PC-3 (cell line): ENCODE measurements around the gene GPX3. TPM values are rescaled to one million over a fixed set of nuclear protein-coding genes. Genes with fewer than 3 reads are reported as not detected.

Experiments
- ATAC-seq: fragments of 200-7000 bp; cut with Tn5 transposase; 2 replicates; pipeline ENCODE4 v1.9.1; 2020; ENCODE audit warnings: mild to moderate bottlenecking, moderate library complexity
- BruUV-seq: library from RNA; stranded (reverse); fragments of 400-500 nt; replicated peaks from 2 replicates; lab custom pipeline; 2021; lab: Mats Ljungman, UMichigan
- CTCF ChIA-PET: fragments of 300-600 bp; sonication (Branson Sonifier 250); formaldehyde crosslinking; loops from one replicate; lab custom pipeline; 2022; ENCODE audit warnings: antibody characterized with exemption; lab: Charles Lee
- POLR2A ChIA-PET: fragments of 300-600 bp; sonication (Branson Sonifier 250); formaldehyde crosslinking; loops from one replicate; lab custom pipeline; 2022; ENCODE audit warnings: antibody characterized with exemption; ENCODE audit not compliant: unreplicated experiment; lab: Charles Lee
- DNase-seq: peaks from one replicate; pipeline ENCODE4 v3.0.0-alpha.2; 2015
- H2AFZ ChIP-seq: fragments of 300-600 bp; sonication (generic); 2 replicates; pipeline ENCODE4 v1.6.0; 2016; ENCODE audit warnings: antibody characterized with exemption, low read length
- H3F3A ChIP-seq: fragments of 300-600 bp; sonication (generic); one replicate; pipeline ENCODE4 v1.6.0; 2017; ENCODE audit warnings: antibody characterized with exemption, low read length, control low read depth, mild to moderate bottlenecking; ENCODE audit not compliant: unreplicated experiment
- H3K27ac ChIP-seq: fragments of 300-600 bp; sonication (generic); 2 replicates; pipeline ENCODE4 v1.5.1; 2016; ENCODE audit warnings: mild to moderate bottlenecking, low read length
- H3K27me3 ChIP-seq: fragments of 300-600 bp; sonication (generic); 2 replicates; pipeline ENCODE4 v1.6.1; 2016; ENCODE audit warnings: low read length, mixed read lengths
- H3K36me3 ChIP-seq: fragments of 300-600 bp; sonication (generic); 2 replicates; pipeline ENCODE4 v1.6.1; 2016; ENCODE audit warnings: low read depth, mixed run types, low read length, mixed read lengths
- H3K4me1 ChIP-seq: fragments of 300-600 bp; sonication (generic); 2 replicates; pipeline ENCODE4 v1.5.1; 2016; ENCODE audit warnings: low read length; ENCODE audit not compliant: insufficient read depth
- H3K4me2 ChIP-seq: fragments of 300-600 bp; sonication (generic); 2 replicates; pipeline ENCODE4 v1.6.0; 2016; ENCODE audit warnings: low read length
- H3K4me3 ChIP-seq: fragments of 300-600 bp; sonication (generic); 2 replicates; pipeline ENCODE4 v1.5.1; 2016; ENCODE audit warnings: mild to moderate bottlenecking, low read length, mixed read lengths
- H3K79me2 ChIP-seq: fragments of 300-600 bp; sonication (generic); 2 replicates; pipeline ENCODE4 v1.6.1; 2017; ENCODE audit warnings: low read length, mixed read lengths
- H3K9ac ChIP-seq: fragments of 300-600 bp; sonication (generic); 2 replicates; pipeline ENCODE4 v1.6.0; 2016; ENCODE audit warnings: mild to moderate bottlenecking, low read length
- H3K9me2 ChIP-seq: fragments of 300-600 bp; sonication (generic); replicated peaks from 2 replicates; pipeline ENCODE4 v1.6.1; 2016; ENCODE audit warnings: mixed run types, low read length, mixed read lengths
- H3K9me3 ChIP-seq: fragments of 300-600 bp; sonication (generic); 2 replicates; pipeline ENCODE4 v1.6.1; 2016; ENCODE audit warnings: low read length, mixed read lengths
- H4K20me1 ChIP-seq: fragments of 300-600 bp; sonication (generic); 2 replicates; pipeline ENCODE4 v1.6.1; 2016; ENCODE audit warnings: low read length, mixed read lengths
- EZH2 ChIP-seq: fragments of 300-600 bp; sonication (generic); IDR thresholded peaks from one replicate; pipeline ENCODE4 v1.6.1; 2017; ENCODE audit warnings: antibody characterized with exemption, mild to moderate bottlenecking, low read length; ENCODE audit not compliant: unreplicated experiment
- EZH2phosphoT487 ChIP-seq: fragments of 300-600 bp; sonication (generic); IDR thresholded peaks from 2 replicates; pipeline ENCODE4 v1.6.1; 2018; ENCODE audit warnings: mild to moderate bottlenecking, antibody characterized with exemption, low read length, borderline replicate concordance
- intact Hi-C: fragments of 100-400 bp; cut with micrococcal nuclease; formaldehyde crosslinking; loops from 2 replicates; pipeline ENCODE4 v1.9.0; 2023
- total RNA-seq: library from RNA; depleted of rRNA; stranded (reverse); fragments of >200 nt; gene quantifications from 2 replicates; pipeline ENCODE4 v1.2.3, GENCODE V29; 2014
- TF ChIP-seq, protein P1 (sequence below): fragments of 300-600 bp; sonication (generic); conservative IDR thresholded peaks from 2 replicates; pipeline ENCODE4 v1.5.1; 2017; ENCODE audit warnings: antibody characterized with exemption, low read depth, mild to moderate bottlenecking, low read length

Gene GPX3
- total RNA-seq, 1 experiment from 2014 or later, result not detected

- H3K9me2 ChIP-seq, result no peaks in the 10 kb centered on the region
- BruUV-seq, result no TSS peak
- H3K9ac ChIP-seq, result no peak overlapping the region
- no peaks in the 10 kb centered on the region for H4K20me1 ChIP-seq
- no peaks in the 10 kb centered on the region for H3K27me3 ChIP-seq
- H3K9me3 ChIP-seq, result no peaks in the 10 kb centered on the region
- intact Hi-C loops, result no loop called here
- POLR2A ChIA-PET, result no interaction called here
- H3K27ac ChIP-seq, result peak overlapping the region; percentile 93
- TF ChIP-seq EZH2, result no peak
- TF ChIP-seq, protein P1, sequence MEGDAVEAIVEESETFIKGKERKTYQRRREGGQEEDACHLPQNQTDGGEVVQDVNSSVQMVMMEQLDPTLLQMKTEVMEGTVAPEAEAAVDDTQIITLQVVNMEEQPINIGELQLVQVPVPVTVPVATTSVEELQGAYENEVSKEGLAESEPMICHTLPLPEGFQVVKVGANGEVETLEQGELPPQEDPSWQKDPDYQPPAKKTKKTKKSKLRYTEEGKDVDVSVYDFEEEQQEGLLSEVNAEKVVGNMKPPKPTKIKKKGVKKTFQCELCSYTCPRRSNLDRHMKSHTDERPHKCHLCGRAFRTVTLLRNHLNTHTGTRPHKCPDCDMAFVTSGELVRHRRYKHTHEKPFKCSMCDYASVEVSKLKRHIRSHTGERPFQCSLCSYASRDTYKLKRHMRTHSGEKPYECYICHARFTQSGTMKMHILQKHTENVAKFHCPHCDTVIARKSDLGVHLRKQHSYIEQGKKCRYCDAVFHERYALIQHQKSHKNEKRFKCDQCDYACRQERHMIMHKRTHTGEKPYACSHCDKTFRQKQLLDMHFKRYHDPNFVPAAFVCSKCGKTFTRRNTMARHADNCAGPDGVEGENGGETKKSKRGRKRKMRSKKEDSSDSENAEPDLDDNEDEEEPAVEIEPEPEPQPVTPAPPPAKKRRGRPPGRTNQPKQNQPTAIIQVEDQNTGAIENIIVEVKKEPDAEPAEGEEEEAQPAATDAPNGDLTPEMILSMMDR, result no peak
- no peak for TF ChIP-seq EZH2phosphoT487
- no peaks in the 10 kb centered on the region for H3K79me2 ChIP-seq
- no peaks in the 10 kb centered on the region for H3F3A ChIP-seq
- peaks cover 17% of the 10 kb centered on the region; the same call in 1 of the 2 replicates for H3K36me3 ChIP-seq
- H3K4me3 ChIP-seq, result no peak overlapping the region
- CTCF ChIA-PET, result interaction anchor here (1.6 kb wide), 1 partner anchor 22 kb away, joined by 16 read pairs; no protein-coding TSS in a partner anchor
- H2AFZ ChIP-seq, result no peak overlapping the region
- DNase-seq (no peak), ATAC-seq (no peak)
- H3K4me1 ChIP-seq, result peaks cover 31% of the 10 kb centered on the region
- H3K4me2 ChIP-seq, result peak overlapping the region; percentile 63; the same call in 1 of the 2 replicates
These were observed 4.3 kb downstream of the GPX3 start for GRCh38 chr5:151024440-151025249.

DNA sequence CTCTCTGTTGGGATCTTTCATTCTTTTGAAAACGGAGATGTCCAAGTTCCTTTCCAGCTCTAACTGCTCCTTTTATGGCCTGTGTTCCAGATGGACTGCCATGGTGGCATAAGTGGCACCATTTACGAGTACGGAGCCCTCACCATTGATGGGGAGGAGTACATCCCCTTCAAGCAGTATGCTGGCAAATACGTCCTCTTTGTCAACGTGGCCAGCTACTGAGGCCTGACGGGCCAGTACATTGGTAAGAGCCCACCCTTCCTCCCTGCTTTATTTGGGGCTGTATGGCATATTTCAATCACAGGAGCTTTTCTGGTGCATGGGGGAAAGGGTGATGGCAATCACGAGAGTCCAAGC, 4.8 kb downstream of the GPX3 start:
- H3K27ac ChIP-seq, result no peak overlapping the region
- intact Hi-C loops, result no loop called here
- H3K4me2 ChIP-seq, result no peak overlapping the region
- CTCF ChIA-PET, result no interaction called here
- H3K36me3 ChIP-seq, result peaks cover 23% of the 10 kb centered on the region
- no peak overlapping the region for H3K9ac ChIP-seq
- POLR2A ChIA-PET, result no interaction called here
- no peaks in the 10 kb centered on the region for H3K9me3 ChIP-seq
- H2AFZ ChIP-seq, result no peak overlapping the region
- TF ChIP-seq EZH2phosphoT487 (no peak), EZH2 (no peak)
- TF ChIP-seq, protein P1, result no peak
- H3K27me3 ChIP-seq, result no peaks in the 10 kb centered on the region
- ATAC-seq (no peak), DNase-seq (no peak)
- no peaks in the 10 kb centered on the region for H4K20me1 ChIP-seq
- no peak overlapping the region for H3K4me3 ChIP-seq
- peaks cover 31% of the 10 kb centered on the region for H3K4me1 ChIP-seq
- no peaks in the 10 kb centered on the region for H3K79me2 ChIP-seq
- no TSS peak for BruUV-seq
- H3K9me2 ChIP-seq, result no peaks in the 10 kb centered on the region
- H3F3A ChIP-seq, result no peaks in the 10 kb centered on the region

- no TSS peak for BruUV-seq
These were observed 5.7 kb downstream of the GPX3 start for GRCh38 chr5:151026088-151026487.

More at GRCh38 chr5:151026088-151026487, 5.7 kb downstream of the GPX3 start:
- no peaks in the 10 kb centered on the region for H3F3A ChIP-seq
- H3K27ac ChIP-seq, result no peak overlapping the region
- no peaks in the 10 kb centered on the region for H4K20me1 ChIP-seq
- H3K4me1 ChIP-seq, result peaks cover 31% of the 10 kb centered on the region
- no peak overlapping the region for H3K9ac ChIP-seq
- TF ChIP-seq, protein P1, result no peak
- no peaks in the 10 kb centered on the region for H3K9me3 ChIP-seq
- H3K79me2 ChIP-seq, result no peaks in the 10 kb centered on the region
- no peaks in the 10 kb centered on the region for H3K9me2 ChIP-seq
- CTCF ChIA-PET, result no interaction called here
- H3K27me3 ChIP-seq, result no peaks in the 10 kb centered on the region
- H3K36me3 ChIP-seq, result peaks cover 26% of the 10 kb centered on the region
- H2AFZ ChIP-seq, result no peak overlapping the region
- H3K4me2 ChIP-seq, result no peak overlapping the region
- POLR2A ChIA-PET, result interaction anchor here (0.6 kb wide), 1 partner anchor 33 kb away, joined by 3 read pairs; no protein-coding TSS in a partner anchor
- DNase-seq (no peak), ATAC-seq (no peak)
- intact Hi-C loops, result no loop called here
- no peak overlapping the region for H3K4me3 ChIP-seq
